ENCODE results near the gene TTC39B.

DNA sequence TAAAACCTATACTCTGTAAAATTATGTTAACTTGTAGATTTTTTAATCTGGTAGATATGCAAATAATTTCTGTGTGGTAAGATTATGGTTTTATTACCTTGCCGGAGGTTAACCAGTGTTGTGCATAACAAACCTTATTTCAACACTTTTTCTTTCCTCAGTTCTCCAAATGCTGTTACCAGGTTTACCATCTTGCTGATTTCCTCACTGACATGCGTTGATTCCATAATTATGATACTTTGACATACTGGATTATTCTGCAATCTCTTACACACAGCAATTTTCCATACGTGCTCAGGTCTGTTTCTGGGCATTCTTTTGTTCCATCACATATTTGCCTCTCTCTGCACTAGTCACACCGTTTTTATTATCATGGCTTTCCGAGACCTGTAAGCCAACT lies 77.6 kb downstream of the TTC39B start:
- TF ChIP-seq, protein P1, sequence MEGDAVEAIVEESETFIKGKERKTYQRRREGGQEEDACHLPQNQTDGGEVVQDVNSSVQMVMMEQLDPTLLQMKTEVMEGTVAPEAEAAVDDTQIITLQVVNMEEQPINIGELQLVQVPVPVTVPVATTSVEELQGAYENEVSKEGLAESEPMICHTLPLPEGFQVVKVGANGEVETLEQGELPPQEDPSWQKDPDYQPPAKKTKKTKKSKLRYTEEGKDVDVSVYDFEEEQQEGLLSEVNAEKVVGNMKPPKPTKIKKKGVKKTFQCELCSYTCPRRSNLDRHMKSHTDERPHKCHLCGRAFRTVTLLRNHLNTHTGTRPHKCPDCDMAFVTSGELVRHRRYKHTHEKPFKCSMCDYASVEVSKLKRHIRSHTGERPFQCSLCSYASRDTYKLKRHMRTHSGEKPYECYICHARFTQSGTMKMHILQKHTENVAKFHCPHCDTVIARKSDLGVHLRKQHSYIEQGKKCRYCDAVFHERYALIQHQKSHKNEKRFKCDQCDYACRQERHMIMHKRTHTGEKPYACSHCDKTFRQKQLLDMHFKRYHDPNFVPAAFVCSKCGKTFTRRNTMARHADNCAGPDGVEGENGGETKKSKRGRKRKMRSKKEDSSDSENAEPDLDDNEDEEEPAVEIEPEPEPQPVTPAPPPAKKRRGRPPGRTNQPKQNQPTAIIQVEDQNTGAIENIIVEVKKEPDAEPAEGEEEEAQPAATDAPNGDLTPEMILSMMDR (IDR thresholded peaks at IDR 0.05; ENCODE audit: low read length), result no peak
- no peak for TF ChIP-seq EZH2phosphoT487 (IDR thresholded peaks at IDR 0.05; ENCODE audit: low read length)
- no peak for TF ChIP-seq EZH2 (optimal IDR thresholded peaks at IDR 0.05; ENCODE audit: low read depth, low read length)

Data from MM.1S (cell line).